H1 (cell line): Measurements from ENCODE around the gene GTF2IRD1. TPM values are rescaled to one million over a fixed set of nuclear protein-coding genes. Genes with fewer than 3 reads are reported as not detected.

Experiments used
- CTCF ChIA-PET: fragments of 300-600 bp; sonication (Branson Sonifier 250); formaldehyde crosslinking; loops from one replicate; lab custom pipeline; 2021; ENCODE audit not compliant: partially characterized antibody; lab: Charles Lee
- POLR2A ChIA-PET: fragments of 300-600 bp; sonication (Branson Sonifier 250); formaldehyde crosslinking; loops from one replicate; lab custom pipeline; 2021; ENCODE audit warnings: inconsistent platforms; ENCODE audit not compliant: partially characterized antibody; lab: Charles Lee
- DNase-seq, 2 experiments: peaks; one replicate each; pipeline versions ENCODE4 v3.0.0 to v3.0.0-alpha.2; 2010 to 2022; ENCODE audit warnings: low spot score in 2 of 2, low read depth in 1 of 2, mixed read lengths in 1 of 2
- FAIRE-seq: peaks from 2 replicates; lab custom pipeline; 2011; peaks lifted over from hg19 to GRCh38; lab: Jason Lieb, UNC
- H2AFZ ChIP-seq: 2 replicates; pipeline ENCODE4 v1.8.1; 2012; ENCODE audit warnings: low read length, inconsistent platforms
- H2AK5ac ChIP-seq: 2 replicates; pipeline ENCODE4 v1.6.1; 2013; ENCODE audit warnings: low read depth, low read length
- H2BK120ac ChIP-seq: replicated peaks from 2 replicates; pipeline ENCODE3; 2013; ENCODE audit warnings: low read depth, low read length, inconsistent platforms
- H2BK12ac ChIP-seq: 2 replicates; pipeline ENCODE4 v1.6.1; 2013; ENCODE audit warnings: low read depth, low read length
- H2BK15ac ChIP-seq: 2 replicates; pipeline ENCODE4 v1.6.1; 2013; ENCODE audit warnings: low read length
- H2BK20ac ChIP-seq: 2 replicates; pipeline ENCODE4 v1.6.1; 2013; ENCODE audit warnings: low read length
- H2BK5ac ChIP-seq: 2 replicates; pipeline ENCODE4 v1.6.1; 2013; ENCODE audit warnings: low read depth, low read length
- H3K14ac ChIP-seq: 2 replicates; pipeline ENCODE4 v1.6.1; 2013; ENCODE audit warnings: inconsistent platforms; ENCODE audit not compliant: insufficient read length
- H3K18ac ChIP-seq: 2 replicates; pipeline ENCODE4 v1.6.1; 2013; ENCODE audit warnings: low read length; ENCODE audit errors: extremely low read depth
- H3K23ac ChIP-seq: 2 replicates; pipeline ENCODE4 v1.6.1; 2013; ENCODE audit warnings: inconsistent platforms; ENCODE audit not compliant: insufficient read length
- H3K23me2 ChIP-seq: 2 replicates; pipeline ENCODE4 v1.6.1; 2013; ENCODE audit warnings: low read depth, low read length
- H3K27ac ChIP-seq: 2 replicates; pipeline ENCODE4 v1.6.1; 2011; ENCODE audit warnings: low read depth, low read length, inconsistent platforms
- H3K27me3 ChIP-seq, 4 experiments: replicated peaks in 1 of 4; 1 replicate in 1 of 4; 2 replicates in 3 of 4; pipeline versions ENCODE4 v1.6.1 to v1.8.1; 2011 to 2013; ENCODE audit warnings: low read length in 3 of 4, mild to moderate bottlenecking in 3 of 4, inconsistent platforms in 2 of 4, mixed read lengths in 2 of 4, moderate library complexity in 1 of 4; ENCODE audit not compliant: control insufficient read depth in 3 of 4, insufficient read depth in 3 of 4; ENCODE audit errors: extremely low read depth in 1 of 4
- H3K36me3 ChIP-seq, 4 experiments: 2 replicates each; pipeline versions ENCODE4 v1.6.1 to v1.8.1; 2011 to 2013; ENCODE audit warnings: mild to moderate bottlenecking in 4 of 4, low read length in 3 of 4, moderate library complexity in 2 of 4, control low read depth in 1 of 4, inconsistent platforms in 1 of 4; ENCODE audit not compliant: insufficient read depth in 4 of 4, control insufficient read depth in 2 of 4
- H3K4ac ChIP-seq: replicated peaks from 2 replicates; pipeline ENCODE3; 2013; ENCODE audit warnings: low read length, low read depth, mixed read lengths, inconsistent platforms; ENCODE audit not compliant: insufficient read length
- H3K4me1 ChIP-seq, 4 experiments: replicated peaks in 1 of 4; 1 replicate in 1 of 4; 2 replicates in 3 of 4; pipeline versions ENCODE4 v1.6.1 to v1.8.1; 2011 to 2013; ENCODE audit warnings: low read length in 3 of 4, inconsistent platforms in 2 of 4, mixed read lengths in 1 of 4; ENCODE audit not compliant: insufficient read depth in 4 of 4, control insufficient read depth in 3 of 4
- H3K4me2 ChIP-seq, 2 experiments: 2 replicates each; pipeline versions ENCODE4 v1.6.1 to v1.8.1; 2011 to 2013; ENCODE audit warnings: low read depth in 2 of 2, low read length in 2 of 2, control low read depth in 1 of 2, inconsistent platforms in 1 of 2, mild to moderate bottlenecking in 1 of 2; ENCODE audit not compliant: insufficient read depth in 1 of 2
- H3K4me3 ChIP-seq, 4 experiments: fragments of 200-600, 300-600 bp in 1 of 4; sonication (generic), shearing (Covaris generic), sonication (Bioruptor Twin) in 1 of 4; 2 replicates each; pipeline versions ENCODE4 v1.5.1 to v1.8.1; 2011 to 2016; ENCODE audit warnings: low read length in 4 of 4, low read depth in 3 of 4, control low read depth in 2 of 4, inconsistent platforms in 2 of 4, mild to moderate bottlenecking in 2 of 4, mixed read lengths in 1 of 4, moderate library complexity in 1 of 4; ENCODE audit not compliant: insufficient read depth in 2 of 4; ENCODE audit errors: extremely low read depth in 1 of 4
- H3K56ac ChIP-seq: replicated peaks from 2 replicates; pipeline ENCODE3; 2013; ENCODE audit warnings: low read depth, mild to moderate bottlenecking, mixed read lengths, low read length, inconsistent platforms; ENCODE audit not compliant: insufficient read length
- H3K79me1 ChIP-seq: 2 replicates; pipeline ENCODE4 v1.6.1; 2013; ENCODE audit warnings: low read depth, low read length, control low read depth
- H3K79me2 ChIP-seq, 2 experiments: 2 replicates each; pipeline versions ENCODE4 v1.6.1 to v1.8.1; 2012 to 2013; ENCODE audit warnings: low read length in 2 of 2, mild to moderate bottlenecking in 2 of 2, inconsistent platforms in 1 of 2; ENCODE audit not compliant: insufficient read depth in 2 of 2, control insufficient read depth in 1 of 2
- H3K9ac ChIP-seq, 4 experiments: replicated peaks in 1 of 4; 1 replicate in 1 of 4; 2 replicates in 3 of 4; pipeline versions ENCODE4 v1.6.1 to v1.8.1; 2011 to 2013; ENCODE audit warnings: low read depth in 3 of 4, low read length in 3 of 4, control low read depth in 2 of 4, mild to moderate bottlenecking in 2 of 4, moderate library complexity in 2 of 4, inconsistent platforms in 1 of 4; ENCODE audit errors: extremely low read depth in 1 of 4
- H3K9me3 ChIP-seq, 2 experiments: 2 replicates each; pipeline versions ENCODE4 v1.6.1 to v1.8.1; 2012 to 2013; ENCODE audit warnings: mild to moderate bottlenecking in 2 of 2, moderate library complexity in 2 of 2, control low read depth in 1 of 2, inconsistent platforms in 1 of 2, low read depth in 1 of 2, low read length in 1 of 2, mixed read lengths in 1 of 2; ENCODE audit not compliant: insufficient read depth in 2 of 2
- H4K20me1 ChIP-seq, 2 experiments: replicated peaks in 1 of 2; 2 replicates each; pipeline versions ENCODE3 to v1.8.1; 2011 to 2013; ENCODE audit warnings: inconsistent platforms in 2 of 2, low read length in 2 of 2, mild to moderate bottlenecking in 1 of 2; ENCODE audit not compliant: insufficient read depth in 2 of 2, control insufficient read depth in 1 of 2
- H4K5ac ChIP-seq: 2 replicates; pipeline ENCODE4 v1.6.1; 2013; ENCODE audit warnings: low read length, low read depth, mixed read lengths, inconsistent platforms; ENCODE audit not compliant: insufficient read length
- H4K8ac ChIP-seq: 2 replicates; pipeline ENCODE4 v1.8.0; 2013; ENCODE audit warnings: mild to moderate bottlenecking, moderate library complexity, low read length, inconsistent platforms; ENCODE audit not compliant: insufficient read depth; ENCODE audit errors: extremely low read depth
- H4K91ac ChIP-seq: replicated peaks from 2 replicates; pipeline ENCODE3; 2013; ENCODE audit warnings: low read length, mixed read lengths, inconsistent platforms; ENCODE audit not compliant: insufficient read length
- ATF3 ChIP-seq: IDR thresholded peaks from 2 replicates; pipeline ENCODE4 v1.6.1; 2011; ENCODE audit warnings: low read depth, mild to moderate bottlenecking, low read length; ENCODE audit not compliant: insufficient read depth
- BCL11A ChIP-seq, 2 experiments: IDR thresholded peaks; one replicate each; pipeline ENCODE4 v1.6.1; 2011; ENCODE audit warnings: low read depth in 2 of 2, low read length in 2 of 2, mild to moderate bottlenecking in 2 of 2
- CHD1 ChIP-seq: IDR thresholded peaks from 2 replicates; pipeline ENCODE4 v1.6.1; 2012; ENCODE audit warnings: low read depth, low read length, improper control_type of control experiment
- CREB1 ChIP-seq: IDR thresholded peaks from 2 replicates; pipeline ENCODE4 v1.6.1; 2012; ENCODE audit warnings: inconsistent platforms
- E2F6 ChIP-seq: IDR thresholded peaks from 2 replicates; pipeline ENCODE4 v1.6.1; 2012; ENCODE audit warnings: inconsistent platforms
- GABPA ChIP-seq: IDR thresholded peaks from 2 replicates; pipeline ENCODE4 v1.6.1; 2011; ENCODE audit warnings: mild to moderate bottlenecking, low read length, moderate library complexity, borderline replicate concordance; ENCODE audit not compliant: insufficient read depth
- JUN ChIP-seq: IDR thresholded peaks from 2 replicates; pipeline ENCODE4 v1.6.1; 2011; ENCODE audit warnings: low read depth, mild to moderate bottlenecking, improper control_type of control experiment, low read length
- KDM1A ChIP-seq: fragments of 200-600, 300-600 bp; sonication (generic); IDR thresholded peaks from 2 replicates; pipeline ENCODE4 v1.7.1; 2016; ENCODE audit warnings: mild to moderate bottlenecking, low read length, borderline replicate concordance
- RBBP5 ChIP-seq: IDR thresholded peaks from 2 replicates; pipeline ENCODE4 v1.7.1; 2012; ENCODE audit warnings: low read depth, mild to moderate bottlenecking, inconsistent platforms, low read length, moderate library complexity, borderline replicate concordance
- RNF2 ChIP-seq: fragments of 200-900, 300-1000 bp; sonication (generic); IDR thresholded peaks from 2 replicates; pipeline ENCODE4 v1.7.1; 2016; ENCODE audit warnings: borderline replicate concordance, low read depth, mild to moderate bottlenecking, antibody characterized with exemption, low read length; ENCODE audit not compliant: poor library complexity, severe bottlenecking; ENCODE audit errors: missing control alignments
- SUZ12 ChIP-seq: fragments of 200-600 bp; sonication (generic); IDR thresholded peaks from 2 replicates; pipeline ENCODE4 v1.6.1; 2012; ENCODE audit warnings: mild to moderate bottlenecking, inconsistent platforms, low read length, moderate library complexity, mixed read lengths
- TBP ChIP-seq: IDR thresholded peaks from 2 replicates; pipeline ENCODE4 v1.6.1; 2011; ENCODE audit warnings: low read depth, low read length, improper control_type of control experiment
- YY1 ChIP-seq: IDR thresholded peaks from 2 replicates; pipeline ENCODE4 v1.6.1; 2011; ENCODE audit warnings: low read depth, mild to moderate bottlenecking, low read length
- WGBS, 2 experiments: shearing (Covaris generic) in 1 of 2; methylation state at CpG; one replicate each; pipeline versions ENCODE4 v1.1.6 to v1.1.7; 2013 to 2015; ENCODE audit warnings: low lambda C conversion rate in 2 of 2, mixed read lengths in 2 of 2, inconsistent platforms in 1 of 2, low coverage in 1 of 2, missing lambda C conversion rate in 1 of 2; ENCODE audit not compliant: insufficient replicate concordance in 2 of 2, insufficient coverage in 1 of 2, insufficient read length in 1 of 2; ENCODE audit errors: extremely low coverage in 1 of 2, missing lambda C conversion rate in 1 of 2; 5-methylcytosine and 5-hydroxymethylcytosine counted together
- polyA plus RNA-seq, 7 experiments: library from polyadenylated mRNA; depleted of rRNA in 3 of 7; stranded (reverse) in 5 of 7; unstranded in 2 of 7; fragments of >200 nt in 5 of 7; fragments of 200-250 nt in 2 of 7; gene quantifications; 1 replicate in 5 of 7; 2 replicates in 1 of 7; 4 replicates in 1 of 7; pipeline versions ENCODE4 v1.2.1 to v1.2.3, GENCODE V29; 2011 to 2013; ENCODE audit warnings: missing spikeins in 2 of 7, mixed read lengths in 2 of 7
- total RNA-seq: library from RNA; stranded (reverse); fragmentation: NEBNext Ultra II Directional; extraction: Animal tissue kit (Norgen Biotek cat#: 25700); gene quantifications from 2 replicates; pipeline ENCODE4 v1.2.1, GENCODE V29; 2021

The GTF2IRD1 gene
- total and polyA plus RNA-seq, 2 of the 8 experiments (the other 6 are each of a cell fraction or from before 2014, with no cell fraction given), result 27.4 to 45.4 TPM

GRCh38 chr7:74515276-74515675 lies 61.6 kb downstream of the GTF2IRD1 start:
- H3K36me3 ChIP-seq, result peaks cover under 1 to 38% (median 24%) of the 10 kb centered on the region in 4 experiments; a peak in 7 of 8 replicates
- FAIRE-seq, result no peak
- POLR2A ChIA-PET, result interaction anchor here (0.8 to 1.4 kb wide), 2 partner anchors 13 to 18 kb away, joined by 3 to 4 read pairs; no protein-coding TSS in a partner anchor
- TF ChIP-seq BCL11A (IDR thresholded peaks at IDR 0.05; ENCODE audit: low read depth in 2 of 2, low read length in 2 of 2) (no peak), ATF3 (no peak), TBP (no peak), SUZ12 (no peak), JUN (no peak), RBBP5 (no peak), KDM1A (no peak), CREB1 (no peak), CHD1 (no peak), YY1 (no peak), E2F6 (no peak), RNF2 (no peak), GABPA (no peak)

More at GRCh38 chr7:74515276-74515675, 61.6 kb downstream of the GTF2IRD1 start:
- Histone ChIP-seq H4K5ac (no peak overlapping the region), H2AK5ac (no peak overlapping the region), H3K4ac (no peak overlapping the region), H3K18ac (no peak overlapping the region), H3K9ac (no peak overlapping the region), H2BK20ac (no peak overlapping the region), H3K23ac (no peak overlapping the region), H3K23me2 (no peaks in the 10 kb centered on the region), H4K20me1 (peaks cover 0 to 3% of the 10 kb centered on the region in 2 experiments), H2AFZ (no peak overlapping the region), H2BK5ac (no peak overlapping the region), H3K4me3 (no peak overlapping the region), H4K8ac (no peak overlapping the region), H3K27me3 (no peaks in the 10 kb centered on the region), H3K79me2 (no peaks in the 10 kb centered on the region), H3K4me2 (no peak overlapping the region), H2BK15ac (no peak overlapping the region), H3K79me1 (no peaks in the 10 kb centered on the region), H3K27ac (no peak overlapping the region), H3K56ac (no peak overlapping the region), H3K9me3 (no peaks in the 10 kb centered on the region), H2BK120ac (no peak overlapping the region), H3K4me1 (no peaks in the 10 kb centered on the region), H3K14ac (no peak overlapping the region), H2BK12ac (no peak overlapping the region), H4K91ac (no peak overlapping the region)
- WGBS, 2 experiments, result 95% methylated on average over 15 of the region's 15 CpGs; no CpG with 5 or more reads in 1 of the 2 experiments
- CTCF ChIA-PET, result interaction anchor here (0.9 to 1.5 kb wide), 5 partner anchors 13 to 99 kb away, joined by 3 to 7 read pairs (median 4); no protein-coding TSS in a partner anchor
- no peak for DNase-seq
